Measurements from ENCODE around the gene SPATA13. TPM values are rescaled to one million over a fixed set of nuclear protein-coding genes. Genes with fewer than 3 reads are reported as not detected.
"Not testable (repeated sequence)": the region's sequence is repeated elsewhere in the genome, so short reads cannot be mapped to it uniquely, and the experiment has no call there.

Gene SPATA13
- total RNA-seq, 1 donor from 2014 or later, result 8.4 TPM

GRCh38 chr13:24340608-24340955, 180.1 kb downstream of the SPATA13 start:
- Histone ChIP-seq H3K9me3 (replicated peaks) (no peaks in the 10 kb centered on the region), H3K27me3 (ENCODE audit: low read depth) (peaks cover 24% of the 10 kb centered on the region), H3K4me3 (no peak overlapping the region), H3K4me1 (no peaks in the 10 kb centered on the region), H3K36me3 (no peaks in the 10 kb centered on the region), H3K27ac (replicated peaks) (no peak overlapping the region)
- no peak for DNase-seq
- intact Hi-C loops (cut with micrococcal nuclease), result no loop called here
- no peak for TF ChIP-seq CTCF (IDR thresholded peaks at IDR 0.05; ENCODE audit: borderline replicate concordance)

GRCh38 chr13:24341439-24341838, 180.9 kb downstream of the SPATA13 start:
- Histone ChIP-seq H3K9me3 (replicated peaks) (no peaks in the 10 kb centered on the region), H3K4me3 (no peak overlapping the region), H3K36me3 (no peaks in the 10 kb centered on the region), H3K27ac (replicated peaks) (no peak overlapping the region), H3K4me1 (no peaks in the 10 kb centered on the region), H3K27me3 (ENCODE audit: low read depth) (peaks cover 24% of the 10 kb centered on the region)
- DNase-seq, result no peak
- TF ChIP-seq CTCF (IDR thresholded peaks at IDR 0.05; ENCODE audit: borderline replicate concordance), result no peak
- intact Hi-C loops (cut with micrococcal nuclease), result no loop called here

GRCh38 chr13:24348385-24348784, 187.9 kb downstream of the SPATA13 start:
- no peak for DNase-seq
- Histone ChIP-seq H3K4me1 (no peaks in the 10 kb centered on the region), H3K27ac (replicated peaks) (no peak overlapping the region), H3K4me3 (no peak overlapping the region), H3K27me3 (ENCODE audit: low read depth) (no peaks in the 10 kb centered on the region), H3K36me3 (no peaks in the 10 kb centered on the region), H3K9me3 (replicated peaks) (peaks cover 2% of the 10 kb centered on the region)
- intact Hi-C loops (cut with micrococcal nuclease), result no loop called here
- no peak for TF ChIP-seq CTCF (IDR thresholded peaks at IDR 0.05; ENCODE audit: borderline replicate concordance)

- Histone ChIP-seq H3K27me3 (ENCODE audit: low read depth) (no peaks in the 10 kb centered on the region), H3K4me1 (no peaks in the 10 kb centered on the region), H3K27ac (replicated peaks) (no peak overlapping the region), H3K4me3 (no peak overlapping the region), H3K36me3 (no peaks in the 10 kb centered on the region), H3K9me3 (replicated peaks) (peaks cover 2% of the 10 kb centered on the region)
- intact Hi-C loops (cut with micrococcal nuclease), result no loop called here
- no peak for DNase-seq
- no peak for TF ChIP-seq CTCF (IDR thresholded peaks at IDR 0.05; ENCODE audit: borderline replicate concordance)
Observed at GRCh38 chr13:24348797-24349515, 188.4 kb downstream of the SPATA13 start.

GRCh38 chr13:24349778-24350664, 189.5 kb downstream of the SPATA13 start:
- DNase-seq; H3K4me1 ChIP-seq; H3K27ac ChIP-seq (replicated peaks); H3K9me3 ChIP-seq (replicated peaks); intact Hi-C loops (cut with micrococcal nuclease); H3K36me3 ChIP-seq; H3K27me3 ChIP-seq (ENCODE audit: low read depth); H3K4me3 ChIP-seq: not testable (repeated sequence)

- DNase-seq, result no peak
- Histone ChIP-seq H3K36me3 (no peaks in the 10 kb centered on the region), H3K27ac (replicated peaks) (no peak overlapping the region), H3K4me3 (no peak overlapping the region), H3K9me3 (replicated peaks) (peaks cover 2% of the 10 kb centered on the region), H3K27me3 (ENCODE audit: low read depth) (no peaks in the 10 kb centered on the region), H3K4me1 (no peaks in the 10 kb centered on the region)
- TF ChIP-seq CTCF (IDR thresholded peaks at IDR 0.05; ENCODE audit: borderline replicate concordance), result no peak
- intact Hi-C loops (cut with micrococcal nuclease), result no loop called here
Observed at GRCh38 chr13:24351423-24351822, 190.9 kb downstream of the SPATA13 start.

Measured in left ventricle myocardium inferior (tissue), 1 donor.